HG02943 (cell line): ENCODE measurements around the gene PRR29.

Source experiments
- ATAC-seq: cut with Tn5 transposase; IDR thresholded peaks from one replicate; pipeline ENCODE4 v1.9.1; 2021; ENCODE audit warnings: mild to moderate bottlenecking, low read depth, moderate library complexity; ENCODE audit not compliant: unreplicated experiment

The PRR29 gene

GRCh38 chr17:64038331-64039105 lies 40.4 kb downstream of the PRR29 start:
- no peak for ATAC-seq

GRCh38 chr17:64039106-64039400 lies 40.9 kb downstream of the PRR29 start:
- ATAC-seq = no peak

- ATAC-seq = no peak
Measured at GRCh38 chr17:64040206-64040605, 42.1 kb downstream of the PRR29 start.

- no peak for ATAC-seq
Measured at GRCh38 chr17:64041912-64042311, 43.8 kb downstream of the PRR29 start.

GRCh38 chr17:64042700-64043485 lies 44.7 kb downstream of the PRR29 start:
- no peak for ATAC-seq

- ATAC-seq = no peak
Measured at GRCh38 chr17:64045176-64045575, 47.0 kb downstream of the PRR29 start.

- ATAC-seq = no peak
Measured at GRCh38 chr17:64048805-64049204, 50.7 kb downstream of the PRR29 start.

- ATAC-seq = no peak
Measured at GRCh38 chr17:64051153-64051552, 53.0 kb downstream of the PRR29 start.

GRCh38 chr17:64053101-64053500 lies 55.0 kb downstream of the PRR29 start:
- no peak for ATAC-seq
